Measurements from ENCODE around the gene XXYLT1. TPM values are rescaled to one million over a fixed set of nuclear protein-coding genes. Genes with fewer than 3 reads are reported as not detected.

The XXYLT1 gene
- total RNA-seq, 1 experiment from 2014 or later, result 29.2 TPM

GRCh38 chr3:195129644-195130492 is 141.1 kb downstream of the XXYLT1 start:
- CTCF ChIA-PET, result no interaction called here
- no peak for DNase-seq

GRCh38 chr3:195129072-195129643 is 141.8 kb downstream of the XXYLT1 start:
- no peak for DNase-seq
- CTCF ChIA-PET, result interaction anchor here (1.0 kb wide), 1 partner anchor 11 kb away, joined by 4 read pairs; no protein-coding TSS in a partner anchor
- Mint-ChIP-seq H3K4me1 (ENCODE audit: low read depth, unreplicated experiment) (peaks cover 9% of the 10 kb centered on the region), H3K27ac (ENCODE audit: unreplicated experiment) (no peak overlapping the region), H3K36me3 (ENCODE audit: insufficient read depth, unreplicated experiment) (no peaks in the 10 kb centered on the region), H3K9me3 (ENCODE audit: low read depth, unreplicated experiment) (no peaks in the 10 kb centered on the region), H3K27me3 (ENCODE audit: unreplicated experiment) (no peaks in the 10 kb centered on the region), H3K4me3 (ENCODE audit: low read depth, unreplicated experiment) (no peak overlapping the region)
- intact Hi-C loops (cut with micrococcal nuclease; ENCODE audit: unreplicated experiment), result no loop called here
- TF ChIP-seq CTCF (IDR thresholded peaks at IDR 0.05; ENCODE audit: unreplicated experiment), result no peak
- no TSS peak for BruUV-seq (replicated peaks)

More at GRCh38 chr3:195129644-195130492, 141.1 kb downstream of the XXYLT1 start:
- Mint-ChIP-seq H3K27ac (ENCODE audit: unreplicated experiment) (no peak overlapping the region), H3K27me3 (ENCODE audit: unreplicated experiment) (no peaks in the 10 kb centered on the region), H3K9me3 (ENCODE audit: low read depth, unreplicated experiment) (no peaks in the 10 kb centered on the region), H3K4me1 (ENCODE audit: low read depth, unreplicated experiment) (peaks cover 9% of the 10 kb centered on the region), H3K4me3 (ENCODE audit: low read depth, unreplicated experiment) (no peak overlapping the region), H3K36me3 (ENCODE audit: insufficient read depth, unreplicated experiment) (no peaks in the 10 kb centered on the region)
- BruUV-seq (replicated peaks), result no TSS peak
- no peak for TF ChIP-seq CTCF (IDR thresholded peaks at IDR 0.05; ENCODE audit: unreplicated experiment)
- intact Hi-C loops (cut with micrococcal nuclease; ENCODE audit: unreplicated experiment), result no loop called here

GRCh38 chr3:195128255-195129071 is 142.5 kb downstream of the XXYLT1 start:
- intact Hi-C loops (cut with micrococcal nuclease; ENCODE audit: unreplicated experiment), result no loop called here
- Mint-ChIP-seq H3K27me3 (ENCODE audit: unreplicated experiment) (no peaks in the 10 kb centered on the region), H3K36me3 (ENCODE audit: insufficient read depth, unreplicated experiment) (no peaks in the 10 kb centered on the region), H3K4me1 (ENCODE audit: low read depth, unreplicated experiment) (peaks cover 9% of the 10 kb centered on the region), H3K27ac (ENCODE audit: unreplicated experiment) (no peak overlapping the region), H3K9me3 (ENCODE audit: low read depth, unreplicated experiment) (no peaks in the 10 kb centered on the region), H3K4me3 (ENCODE audit: low read depth, unreplicated experiment) (no peak overlapping the region)
- no peak for TF ChIP-seq CTCF (IDR thresholded peaks at IDR 0.05; ENCODE audit: unreplicated experiment)
- CTCF ChIA-PET, result interaction anchor here (1.0 kb wide), 1 partner anchor 10 kb away, joined by 4 read pairs; no protein-coding TSS in a partner anchor
- DNase-seq, result no peak
- no TSS peak for BruUV-seq (replicated peaks)

GRCh38 chr3:195126056-195126605 is 144.8 kb downstream of the XXYLT1 start:
- Mint-ChIP-seq H3K27me3 (ENCODE audit: unreplicated experiment) (no peaks in the 10 kb centered on the region), H3K36me3 (ENCODE audit: insufficient read depth, unreplicated experiment) (no peaks in the 10 kb centered on the region), H3K4me1 (ENCODE audit: low read depth, unreplicated experiment) (peaks cover 22% of the 10 kb centered on the region), H3K4me3 (ENCODE audit: low read depth, unreplicated experiment) (no peak overlapping the region), H3K27ac (ENCODE audit: unreplicated experiment) (no peak overlapping the region), H3K9me3 (ENCODE audit: low read depth, unreplicated experiment) (no peaks in the 10 kb centered on the region)
- no peak for TF ChIP-seq CTCF (IDR thresholded peaks at IDR 0.05; ENCODE audit: unreplicated experiment)
- no TSS peak for BruUV-seq (replicated peaks)
- intact Hi-C loops (cut with micrococcal nuclease; ENCODE audit: unreplicated experiment), result no loop called here
- DNase-seq, result no peak
- CTCF ChIA-PET, result no interaction called here
